K562 (cell line): ENCODE measurements around the gene NEU1. TPM values are rescaled to one million over a fixed set of nuclear protein-coding genes. Genes with fewer than 3 reads are reported as not detected.

ENCODE experiments used
- EHMT2 ChIP-seq: fragments of 450-650 bp; IDR thresholded peaks from 2 replicates; pipeline ENCODE4 v1.6.1; 2018; ENCODE audit warnings: antibody characterized with exemption
- ILF3 ChIP-seq: fragments of 450-650 bp; IDR thresholded peaks from 2 replicates; pipeline ENCODE4 v1.6.1; 2018; ENCODE audit warnings: antibody characterized with exemption, mild to moderate bottlenecking, moderate library complexity, borderline replicate concordance
- KLF13 ChIP-seq: fragments of 450-650 bp; IDR thresholded peaks from 2 replicates; pipeline ENCODE4 v1.6.1; 2016; ENCODE audit warnings: missing genetic modification characterization, low read depth, mild to moderate bottlenecking, missing compliant biosample characterization, moderate library complexity, borderline replicate concordance
- MCM2 ChIP-seq: fragments of 450-650 bp; IDR thresholded peaks from 2 replicates; pipeline ENCODE4 v1.6.1; 2017; ENCODE audit warnings: low read depth, mild to moderate bottlenecking
- MEF2D ChIP-seq: conservative IDR thresholded peaks from 2 replicates; pipeline ENCODE4 v1.6.1; 2016; ENCODE audit warnings: low read depth, missing genetic modification characterization, missing compliant biosample characterization
- MTA1 ChIP-seq: fragments of 450-650 bp; IDR thresholded peaks from 2 replicates; pipeline ENCODE4 v1.6.1; 2017; ENCODE audit warnings: borderline replicate concordance
- NRF1 ChIP-seq, 2 experiments: fragments of 450-650 bp; IDR thresholded peaks in 1 of 2; conservative IDR thresholded peaks in 1 of 2; 2 replicates each; pipeline ENCODE4 v1.6.1; 2014; ENCODE audit warnings: mild to moderate bottlenecking in 2 of 2
- PCBP2 ChIP-seq: fragments of 200-400 bp; formaldehyde crosslinking; IDR thresholded peaks from 2 replicates; pipeline ENCODE4 v1.6.1; 2018; ENCODE audit warnings: low read length, low read depth, mild to moderate bottlenecking, moderate library complexity; ENCODE audit not compliant: poor library complexity, severe bottlenecking
- RBM39 ChIP-seq: fragments of 200-400 bp; formaldehyde crosslinking; optimal IDR thresholded peaks from 2 replicates; pipeline ENCODE3; 2018; ENCODE audit warnings: low read depth, low read length
- SMAD2 ChIP-seq: fragments of 150-350 bp; IDR thresholded peaks from 2 replicates; pipeline ENCODE4 v1.6.1; 2014; ENCODE audit warnings: low read depth, mild to moderate bottlenecking, low read length
- SMARCA5 ChIP-seq: fragments of 450-650 bp; IDR thresholded peaks from 2 replicates; pipeline ENCODE4 v1.6.1; 2016
- SREBF1 ChIP-seq: fragments of 150-350 bp; IDR thresholded peaks from 2 replicates; pipeline ENCODE4 v1.6.1; 2014; ENCODE audit warnings: antibody characterized with exemption, low read depth, low read length, borderline replicate concordance
- TAF9B ChIP-seq: fragments of 450-650 bp; IDR thresholded peaks from 2 replicates; pipeline ENCODE4 v1.6.1; 2018; ENCODE audit warnings: mild to moderate bottlenecking; ENCODE audit not compliant: partially characterized antibody
- ZNF24 ChIP-seq: fragments of 450-650 bp; IDR thresholded peaks from 2 replicates; pipeline ENCODE4 v1.6.1; 2016
- ZNF263 ChIP-seq: sonication (generic); formaldehyde crosslinking; IDR thresholded peaks from 2 replicates; pipeline ENCODE4 v1.8.0; 2022; ENCODE audit warnings: mild to moderate bottlenecking, missing genetic modification reagents, borderline replicate concordance
- ZNF431 ChIP-seq: sonication (generic); formaldehyde crosslinking; IDR thresholded peaks from 2 replicates; pipeline ENCODE4 v1.8.0; 2022; ENCODE audit warnings: mild to moderate bottlenecking, missing genetic modification reagents
- ZNF57 ChIP-seq: fragments of 450-650 bp; formaldehyde crosslinking; IDR thresholded peaks from 2 replicates; pipeline ENCODE4 v1.4.0; 2020; ENCODE audit warnings: mild to moderate bottlenecking, moderate library complexity
- ZNF780A ChIP-seq: fragments of 250-450 bp; sonication (Bioruptor Pico); IDR thresholded peaks from 2 replicates; pipeline ENCODE4 v1.5.0; 2021; ENCODE audit warnings: mild to moderate bottlenecking
- ZSCAN32 ChIP-seq: fragments of 450-650 bp; formaldehyde crosslinking; IDR thresholded peaks from 2 replicates; pipeline ENCODE4 v1.4.0; 2020; ENCODE audit warnings: mild to moderate bottlenecking, moderate library complexity
- polyA plus RNA-seq, 8 experiments: library from polyadenylated mRNA; depleted of rRNA in 4 of 8; stranded (reverse) in 5 of 8; unstranded in 3 of 8; fragments of >200 nt; fragmentation: Nextera tagmentation in 2 of 8; fragmentation: Illumina TruSeq in 1 of 8; extraction: Ambion mirVana in 2 of 8; extraction: Trizol in 1 of 8; gene quantifications; 2 replicates each; pipeline versions ENCODE4 v1.2.1 to v1.2.3, GENCODE V29; 2011 to 2014; ENCODE audit warnings: inconsistent platforms in 1 of 8, missing spikeins in 1 of 8
- total RNA-seq, 7 experiments: library from RNA; depleted of rRNA in 6 of 7; stranded (reverse); fragments of >200 nt in 6 of 7; fragmentation: Illumina TruSeq in 2 of 7; extraction: Trizol in 2 of 7; gene quantifications; 2 replicates each; pipeline versions ENCODE4 v1.2.1 to v1.2.3, GENCODE V29; 2011 to 2021; ENCODE audit warnings: low replicate concordance in 1 of 7
- TF ChIP-seq, protein P1 (sequence below): fragments of 250-450 bp; sonication (Bioruptor Pico); IDR thresholded peaks from 2 replicates; pipeline ENCODE4 v1.4.0; 2020
- TF ChIP-seq, protein P2 (sequence below): fragments of 250-450 bp; sonication (Bioruptor Pico); IDR thresholded peaks from 2 replicates; pipeline ENCODE4 v1.4.0; 2020

Gene NEU1
- total and polyA plus RNA-seq, 9 of the 15 experiments (the other 6 are each of a cell fraction or from before 2014, with no cell fraction given), result 14.8 to 67.8 (median 51.0) TPM

DNA sequence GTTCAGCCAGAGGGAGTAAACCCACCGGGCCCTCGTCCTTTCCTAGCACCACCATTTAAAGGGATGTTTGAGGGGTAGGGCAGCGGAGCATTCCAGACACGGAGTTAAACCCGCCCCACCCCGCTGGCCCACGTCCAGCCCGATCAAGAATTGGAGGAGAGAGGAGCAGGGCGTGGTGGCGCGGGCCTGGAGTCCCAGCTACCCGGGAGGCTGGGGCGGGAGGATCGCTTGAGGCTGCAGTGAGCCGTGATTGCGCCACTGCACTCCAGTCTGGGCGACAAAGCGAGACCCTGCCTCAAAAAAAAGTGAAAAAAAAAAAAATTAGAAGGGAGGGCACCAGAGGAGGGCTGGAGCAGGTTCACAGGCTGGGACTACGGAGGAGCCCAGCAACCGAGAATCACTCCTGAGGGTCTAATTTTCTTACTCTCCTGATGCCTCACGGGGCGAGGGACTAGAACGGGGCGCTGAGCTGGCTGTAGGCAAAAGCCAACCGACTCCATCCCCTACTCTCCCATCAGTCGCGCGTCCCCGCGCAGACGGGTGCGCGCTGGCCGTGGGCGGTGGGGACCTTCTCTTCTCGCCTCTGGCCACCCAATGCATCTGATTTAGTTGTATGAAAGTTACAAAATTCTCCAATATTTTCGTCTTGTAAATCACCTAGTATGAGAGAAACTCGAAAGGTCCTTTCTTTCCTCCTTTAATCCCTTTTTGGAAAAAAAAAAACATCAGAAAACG is 41.2 kb downstream of the NEU1 start (continued):
- TF ChIP-seq ZNF263 (peak; percentile 59; the same call in 1 of the 2 replicates), SMARCA5 (peak; percentile 96), KLF13 (peak; percentile 53; the same call in 1 of the 2 replicates), ZNF780A (CRISPR knock-in tag) (no peak), ZSCAN32 (CRISPR knock-in tag) (no peak), NRF1 (conservative IDR thresholded peaks at IDR 0.05 in 1 of 2, IDR thresholded peaks at IDR 0.05 in 1 of 2) (peak; percentile 88 to 89), SREBF1 (no peak), MCM2 (no peak), PCBP2 (no peak), SMAD2 (no peak), MTA1 (peak; percentile 72; the same call in 1 of the 2 replicates), ZNF57 (CRISPR knock-in tag) (no peak), ILF3 (no peak), MEF2D (tag) (no peak), TAF9B (no peak), ZNF431 (CRISPR knock-in tag) (0 out of 2 replicates have a peak, but pooled peaks have one; percentile 56), EHMT2 (no peak), ZNF24 (no peak), RBM39 (no peak)
- TF ChIP-seq, protein P1, sequence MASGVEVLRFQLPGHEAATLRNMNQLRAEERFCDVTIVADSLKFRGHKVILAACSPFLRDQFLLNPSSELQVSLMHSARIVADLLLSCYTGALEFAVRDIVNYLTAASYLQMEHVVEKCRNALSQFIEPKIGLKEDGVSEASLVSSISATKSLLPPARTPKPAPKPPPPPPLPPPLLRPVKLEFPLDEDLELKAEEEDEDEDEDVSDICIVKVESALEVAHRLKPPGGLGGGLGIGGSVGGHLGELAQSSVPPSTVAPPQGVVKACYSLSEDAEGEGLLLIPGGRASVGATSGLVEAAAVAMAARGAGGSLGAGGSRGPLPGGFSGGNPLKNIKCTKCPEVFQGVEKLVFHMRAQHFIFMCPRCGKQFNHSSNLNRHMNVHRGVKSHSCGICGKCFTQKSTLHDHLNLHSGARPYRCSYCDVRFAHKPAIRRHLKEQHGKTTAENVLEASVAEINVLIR, result peak; percentile 37; the same call in 1 of the 2 replicates
- TF ChIP-seq, protein P2, sequence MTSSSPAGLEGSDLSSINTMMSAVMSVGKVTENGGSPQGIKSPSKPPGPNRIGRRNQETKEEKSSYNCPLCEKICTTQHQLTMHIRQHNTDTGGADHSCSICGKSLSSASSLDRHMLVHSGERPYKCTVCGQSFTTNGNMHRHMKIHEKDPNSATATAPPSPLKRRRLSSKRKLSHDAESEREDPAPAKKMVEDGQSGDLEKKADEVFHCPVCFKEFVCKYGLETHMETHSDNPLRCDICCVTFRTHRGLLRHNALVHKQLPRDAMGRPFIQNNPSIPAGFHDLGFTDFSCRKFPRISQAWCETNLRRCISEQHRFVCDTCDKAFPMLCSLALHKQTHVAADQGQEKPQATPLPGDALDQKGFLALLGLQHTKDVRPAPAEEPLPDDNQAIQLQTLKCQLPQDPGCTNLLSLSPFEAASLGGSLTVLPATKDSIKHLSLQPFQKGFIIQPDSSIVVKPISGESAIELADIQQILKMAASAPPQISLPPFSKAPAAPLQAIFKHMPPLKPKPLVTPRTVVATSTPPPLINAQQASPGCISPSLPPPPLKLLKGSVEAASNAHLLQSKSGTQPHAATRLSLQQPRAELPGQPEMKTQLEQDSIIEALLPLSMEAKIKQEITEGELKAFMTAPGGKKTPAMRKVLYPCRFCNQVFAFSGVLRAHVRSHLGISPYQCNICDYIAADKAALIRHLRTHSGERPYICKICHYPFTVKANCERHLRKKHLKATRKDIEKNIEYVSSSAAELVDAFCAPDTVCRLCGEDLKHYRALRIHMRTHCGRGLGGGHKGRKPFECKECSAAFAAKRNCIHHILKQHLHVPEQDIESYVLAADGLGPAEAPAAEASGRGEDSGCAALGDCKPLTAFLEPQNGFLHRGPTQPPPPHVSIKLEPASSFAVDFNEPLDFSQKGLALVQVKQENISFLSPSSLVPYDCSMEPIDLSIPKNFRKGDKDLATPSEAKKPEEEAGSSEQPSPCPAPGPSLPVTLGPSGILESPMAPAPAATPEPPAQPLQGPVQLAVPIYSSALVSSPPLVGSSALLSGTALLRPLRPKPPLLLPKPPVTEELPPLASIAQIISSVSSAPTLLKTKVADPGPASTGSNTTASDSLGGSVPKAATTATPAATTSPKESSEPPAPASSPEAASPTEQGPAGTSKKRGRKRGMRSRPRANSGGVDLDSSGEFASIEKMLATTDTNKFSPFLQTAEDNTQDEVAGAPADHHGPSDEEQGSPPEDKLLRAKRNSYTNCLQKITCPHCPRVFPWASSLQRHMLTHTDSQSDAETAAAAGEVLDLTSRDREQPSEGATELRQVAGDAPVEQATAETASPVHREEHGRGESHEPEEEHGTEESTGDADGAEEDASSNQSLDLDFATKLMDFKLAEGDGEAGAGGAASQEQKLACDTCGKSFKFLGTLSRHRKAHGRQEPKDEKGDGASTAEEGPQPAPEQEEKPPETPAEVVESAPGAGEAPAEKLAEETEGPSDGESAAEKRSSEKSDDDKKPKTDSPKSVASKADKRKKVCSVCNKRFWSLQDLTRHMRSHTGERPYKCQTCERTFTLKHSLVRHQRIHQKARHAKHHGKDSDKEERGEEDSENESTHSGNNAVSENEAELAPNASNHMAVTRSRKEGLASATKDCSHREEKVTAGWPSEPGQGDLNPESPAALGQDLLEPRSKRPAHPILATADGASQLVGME (CRISPR knock-in tag), result peak; percentile 55
